Endothelial cell of umbilical vein (primary cell): ENCODE measurements around the gene LPIN2. TPM values are rescaled to one million over a fixed set of nuclear protein-coding genes. Genes with fewer than 3 reads are reported as not detected.

Experiments
- BruUV-seq: library from RNA; stranded (reverse); fragments of 400-500 nt; replicated peaks from 2 replicates; lab custom pipeline; 2021; lab: Mats Ljungman, UMichigan
- CTCF ChIA-PET: fragments of 300-600, 350-600 bp; sonication (Branson Sonifier 250); formaldehyde crosslinking; loops from one replicate; lab custom pipeline; 2021; ENCODE audit warnings: antibody characterized with exemption, inconsistent platforms; lab: Charles Lee
- POLR2A ChIA-PET: fragments of 300-600, 350-600 bp; sonication (Branson Sonifier 250); formaldehyde crosslinking; loops from one replicate; lab custom pipeline; 2021; ENCODE audit warnings: antibody characterized with exemption, inconsistent platforms; lab: Charles Lee
- DNase-seq: peaks from one replicate; pipeline ENCODE4 v3.0.0-alpha.2; 2011; ENCODE audit warnings: low read depth, low spot score
- FAIRE-seq: peaks from 2 replicates; lab custom pipeline; 2011; peaks lifted over from hg19 to GRCh38; lab: Jason Lieb, UNC
- H2AFZ ChIP-seq: 2 replicates; pipeline ENCODE4 v1.6.0; 2012; ENCODE audit warnings: low read depth, low read length, control low read depth, inconsistent platforms
- H3K27ac ChIP-seq: 2 replicates; pipeline ENCODE4 v1.5.1; 2011; ENCODE audit warnings: low read depth, mild to moderate bottlenecking, control low read depth, low read length, moderate library complexity; ENCODE audit not compliant: insufficient read depth
- H3K27me3 ChIP-seq, 2 experiments: 2 replicates each; pipeline versions ENCODE4 v1.6.0 to v1.6.1; 2011; ENCODE audit warnings: low read length in 2 of 2, mixed read lengths in 1 of 2; ENCODE audit not compliant: control insufficient read depth in 2 of 2, insufficient read depth in 2 of 2
- H3K36me3 ChIP-seq, 2 experiments: 2 replicates in 1 of 2; 3 replicates in 1 of 2; pipeline ENCODE4 v1.5.1; 2011; ENCODE audit warnings: low read length in 2 of 2, mild to moderate bottlenecking in 1 of 2, moderate library complexity in 1 of 2; ENCODE audit not compliant: control insufficient read depth in 2 of 2, insufficient read depth in 2 of 2; ENCODE audit errors: extremely low read depth in 1 of 2
- H3K4me1 ChIP-seq: 3 replicates; pipeline ENCODE4 v1.5.1; 2011; ENCODE audit warnings: mild to moderate bottlenecking, low read length; ENCODE audit not compliant: control insufficient read depth, insufficient read depth; ENCODE audit errors: extremely low read depth
- H3K4me2 ChIP-seq: 2 replicates; pipeline ENCODE4 v1.6.1; 2011; ENCODE audit warnings: low read length, control low read depth, mixed read lengths; ENCODE audit not compliant: insufficient read depth
- H3K4me3 ChIP-seq, 3 experiments: fragments of 200-600 bp in 1 of 3; sonication (generic), shearing (Covaris generic) in 1 of 3; replicated peaks in 1 of 3; 2 replicates each; pipeline ENCODE4 v1.5.1; 2011 to 2016; ENCODE audit warnings: control low read depth in 3 of 3, low read length in 3 of 3, mild to moderate bottlenecking in 2 of 3, inconsistent platforms in 1 of 3, low read depth in 1 of 3, moderate library complexity in 1 of 3; ENCODE audit not compliant: insufficient read depth in 1 of 3
- H3K79me2 ChIP-seq: 2 replicates; pipeline ENCODE4 v1.6.0; 2012; ENCODE audit warnings: low read length, inconsistent platforms; ENCODE audit not compliant: control insufficient read depth, insufficient read depth
- H3K9ac ChIP-seq: replicated peaks from 2 replicates; pipeline ENCODE3; 2011; ENCODE audit warnings: low read length, control low read depth; ENCODE audit not compliant: insufficient read depth; ENCODE audit errors: extremely low read depth
- H3K9me1 ChIP-seq: replicated peaks from 3 replicates; pipeline ENCODE4 v1.6.0; 2011; ENCODE audit warnings: mild to moderate bottlenecking, low read length; ENCODE audit not compliant: control insufficient read depth, insufficient read depth; ENCODE audit errors: extremely low read depth
- H3K9me3 ChIP-seq: replicated peaks from 2 replicates; pipeline ENCODE4 v1.5.1; 2012; ENCODE audit warnings: low read length, inconsistent platforms; ENCODE audit not compliant: control insufficient read depth, insufficient read depth
- H4K20me1 ChIP-seq: replicated peaks from 2 replicates; pipeline ENCODE3; 2011; ENCODE audit warnings: mild to moderate bottlenecking, low read length; ENCODE audit not compliant: control insufficient read depth, insufficient read depth; ENCODE audit errors: extremely low read depth
- CTCF ChIP-seq, 2 donors: IDR thresholded peaks; 1 replicate in 1 of 2; 2 replicates in 1 of 2; pipeline ENCODE4 v1.5.1; 2011; ENCODE audit warnings: low read length in 2 of 2, mild to moderate bottlenecking in 2 of 2, moderate library complexity in 2 of 2, control low read depth in 1 of 2, inconsistent platforms in 1 of 2, low read depth in 1 of 2; ENCODE audit not compliant: insufficient read depth in 1 of 2; ENCODE audit errors: extremely low read depth in 1 of 2
- EZH2 ChIP-seq: IDR thresholded peaks from 2 replicates; pipeline ENCODE4 v1.6.1; 2012; ENCODE audit warnings: borderline replicate concordance, low read depth, mild to moderate bottlenecking, moderate library complexity, low read length, inconsistent platforms; ENCODE audit not compliant: severe bottlenecking
- FOS ChIP-seq: IDR thresholded peaks from 2 replicates; pipeline ENCODE4 v1.6.1; 2011; ENCODE audit warnings: mild to moderate bottlenecking, low read length, moderate library complexity, borderline replicate concordance; ENCODE audit not compliant: insufficient read depth
- GATA2 ChIP-seq: IDR thresholded peaks from 2 replicates; pipeline ENCODE4 v1.7.0; 2011; ENCODE audit warnings: low read depth, mild to moderate bottlenecking, moderate library complexity, mixed read lengths, low read length; ENCODE audit not compliant: insufficient read length, insufficient read depth
- JUN ChIP-seq: IDR thresholded peaks from 2 replicates; pipeline ENCODE4 v1.6.1; 2011; ENCODE audit warnings: borderline replicate concordance, low read depth; ENCODE audit not compliant: insufficient read length, insufficient read depth
- MAX ChIP-seq: IDR thresholded peaks from 2 replicates; pipeline ENCODE4 v1.6.1; 2011; ENCODE audit not compliant: insufficient read depth, insufficient read length
- MYC ChIP-seq: IDR thresholded peaks from one replicate; pipeline ENCODE4 v1.6.1; 2011; ENCODE audit warnings: mild to moderate bottlenecking, low read depth, low read length
- POLR2A ChIP-seq: IDR thresholded peaks from 2 replicates; pipeline ENCODE4 v1.6.1; 2012; ENCODE audit warnings: low read depth, mild to moderate bottlenecking, control low read depth, low read length
- POLR2AphosphoS5 ChIP-seq: IDR thresholded peaks from 2 replicates; pipeline ENCODE4 v1.6.1; 2012; ENCODE audit warnings: low read depth, mild to moderate bottlenecking, control low read depth, low read length, moderate library complexity; ENCODE audit not compliant: insufficient read depth
- dilution Hi-C: fragments of 300-500 bp; cut with MboI; formaldehyde crosslinking; loops from one replicate; pipeline ENCODE4 v1.15.0; 2019; ENCODE audit warnings: low sequenced_read_pairs; ENCODE audit not compliant: extremely low pct_ligation_motif_present
- intact Hi-C: fragments of 100-400 bp; cut with micrococcal nuclease; formaldehyde crosslinking; loops from one replicate; pipeline ENCODE4 v1.10.0; 2022
- polyA plus RNA-seq, 4 experiments: library from polyadenylated mRNA; depleted of rRNA in 3 of 4; stranded (reverse) in 3 of 4; unstranded in 1 of 4; fragments of >200 nt; gene quantifications; 2 replicates each; pipeline versions ENCODE4 v1.2.1 to v1.2.3, GENCODE V29; 2011 to 2012; ENCODE audit warnings: missing spikeins in 1 of 4
- total RNA-seq: library from RNA; stranded (reverse); gene quantifications from 2 replicates; pipeline ENCODE4 v1.2.3, GENCODE V29; 2021

Gene LPIN2
- total and polyA plus RNA-seq, 2 donors (not counting 3 experiments of a cell fraction or from before 2014, with no cell fraction given), result 14.7 to 24.4 TPM

GRCh38 chr18:2987876-2988790 is 24.8 kb downstream of the LPIN2 start:
- Histone ChIP-seq H3K4me1 (peaks cover 27% of the 10 kb centered on the region), H3K36me3 (no peaks in the 10 kb centered on the region), H4K20me1 (no peaks in the 10 kb centered on the region), H3K9ac (no peak overlapping the region), H3K9me3 (no peaks in the 10 kb centered on the region), H3K4me2 (no peak overlapping the region), H3K4me3 (no peak overlapping the region), H2AFZ (no peak overlapping the region), H3K9me1 (no peaks in the 10 kb centered on the region), H3K27me3 (no peaks in the 10 kb centered on the region), H3K27ac (no peak overlapping the region), H3K79me2 (peaks cover 94% of the 10 kb centered on the region)
- no peak for FAIRE-seq
- ChIA-PET POLR2A (no interaction called here), CTCF (interaction anchor here (0.9 to 5.5 kb wide), 7 partner anchors 10 to 250 kb away, joined by 3 to 50 read pairs (median 8); no protein-coding TSS in a partner anchor)
- no peak for DNase-seq
- BruUV-seq, result no TSS peak
- intact Hi-C loops, result no loop called here
- TF ChIP-seq GATA2, result no peak
- TF ChIP-seq MAX, result no peak
- no peak for TF ChIP-seq POLR2AphosphoS5
- TF ChIP-seq EZH2, result no peak
- no peak for TF ChIP-seq JUN
- TF ChIP-seq FOS, result no peak
- no peak for TF ChIP-seq CTCF (IDR thresholded peaks at IDR 0.05; ENCODE audit: extremely low read depth in 1 of 2, insufficient read depth in 1 of 2, low read depth in 1 of 2, low read length in 2 of 2)
- TF ChIP-seq MYC, result no peak
- TF ChIP-seq POLR2A, result no peak
- dilution Hi-C loops, result no loop called here
